Hematopoietic multipotent progenitor cell treated with erythropoietin and hydrocortisone succinate and interleukin-3 and kit ligand, for 17 days (in vitro differentiated cells): Measurements from ENCODE around the gene ACE.
"Not testable (repeated sequence)": the region's sequence is repeated elsewhere in the genome, so short reads cannot be mapped to it uniquely, and the experiment has no call there.

Source experiments
- DNase-seq: peaks from one replicate; pipeline ENCODE4 v3.0.0-alpha.2; 2015; ENCODE audit warnings: low spot score

ACE gene

DNA sequence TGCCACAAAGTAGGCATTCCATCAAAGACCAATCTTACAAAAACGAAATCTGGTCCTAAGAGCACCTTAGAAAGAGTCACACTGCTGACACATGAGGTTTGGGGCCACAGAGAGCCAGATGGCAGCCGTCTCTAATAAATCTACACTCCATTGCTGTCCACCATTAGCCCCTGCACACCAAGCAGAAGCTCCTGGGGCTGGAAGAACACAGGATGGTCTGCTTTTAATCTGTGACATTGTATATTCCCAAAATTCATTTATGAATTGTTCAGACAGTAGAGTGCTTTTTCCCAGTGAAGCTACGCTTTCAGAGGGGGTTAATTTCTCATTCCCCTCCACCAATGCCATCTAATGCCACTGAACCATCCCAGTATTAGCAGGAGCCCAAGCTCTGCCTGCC is 32.4 kb upstream of the ACE start:
- no peak for DNase-seq

DNA sequence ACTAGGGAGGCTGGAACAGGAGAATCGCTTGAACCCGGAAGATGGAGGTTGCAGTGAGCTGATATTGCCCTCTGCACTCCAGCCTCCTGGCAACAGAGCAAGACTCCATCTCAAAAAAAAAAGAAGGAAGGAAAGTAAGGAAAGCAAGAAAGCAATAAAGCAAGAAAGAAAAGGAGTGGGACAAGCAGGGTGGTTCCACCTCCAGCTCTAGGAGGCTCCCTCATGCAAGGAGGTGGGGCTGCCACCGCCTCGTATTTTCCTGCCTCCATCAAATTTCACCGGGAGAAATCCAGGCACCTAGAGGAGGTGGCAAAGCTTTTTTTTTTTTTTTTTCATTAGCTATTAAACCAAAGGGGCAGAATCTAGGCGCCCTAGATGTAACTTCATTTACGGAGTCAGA is 31.8 kb upstream of the ACE start:
- DNase-seq: no peak

DNA sequence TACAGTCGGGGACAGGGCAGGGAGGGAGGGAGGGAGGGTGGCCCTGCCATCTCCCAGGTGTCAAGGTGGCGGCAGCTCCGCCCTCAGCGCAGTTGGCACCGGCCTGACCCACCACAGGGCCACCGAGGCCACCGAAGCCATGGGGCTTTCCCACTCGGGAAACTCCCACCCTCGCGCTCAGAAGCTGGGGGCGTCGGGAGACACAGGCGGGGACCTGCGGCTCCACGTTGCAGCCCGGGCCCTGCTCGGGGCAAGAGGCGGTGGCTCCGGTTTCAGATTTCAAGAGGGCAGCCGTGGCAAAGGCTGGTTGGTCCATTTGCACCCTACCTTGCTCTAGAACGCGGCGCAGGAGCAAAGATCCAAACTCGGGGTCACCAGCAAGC is 31.3 kb upstream of the ACE start:
- DNase-seq: no peak

DNA sequence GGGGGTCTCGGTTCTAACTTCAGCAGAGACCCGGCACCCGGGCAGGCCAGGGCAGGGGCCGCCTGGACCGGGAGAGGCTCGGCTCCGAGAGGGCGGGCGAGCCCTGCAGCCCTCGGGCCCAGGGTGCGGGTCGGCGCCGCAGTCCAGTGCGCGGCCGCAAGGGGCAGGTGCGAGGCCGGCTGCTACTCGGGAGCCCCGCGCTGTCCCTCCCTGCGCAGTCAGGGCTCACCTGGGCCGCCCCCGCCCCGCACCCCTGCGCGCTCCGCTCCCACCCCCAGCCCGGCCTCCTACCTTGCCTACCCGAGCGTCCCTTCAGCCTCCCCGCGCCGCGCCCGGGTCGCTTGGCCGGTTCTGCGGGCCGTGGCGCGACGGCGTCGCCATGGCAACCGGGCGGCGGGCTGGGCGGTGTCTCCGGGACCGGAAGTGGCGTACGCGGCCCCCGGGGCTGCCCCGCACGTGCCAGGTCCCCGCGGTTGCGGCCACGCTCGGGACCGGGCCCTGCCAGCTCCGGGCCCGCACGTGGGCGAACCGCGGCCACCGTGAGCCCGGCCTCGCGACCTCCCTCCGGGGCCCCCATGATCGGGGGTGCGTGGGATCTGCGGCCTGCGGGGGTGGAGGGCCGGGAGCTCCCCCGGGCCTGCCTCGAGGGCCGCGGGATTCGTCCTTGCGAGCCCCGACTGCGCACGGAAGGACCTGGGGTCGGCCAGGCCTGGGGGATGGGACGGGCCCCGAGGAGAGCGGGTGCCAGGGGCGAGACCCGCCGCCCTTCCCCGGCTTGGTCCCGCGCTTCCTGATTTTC is 30.7 kb upstream of the ACE start, which contains the start of gene CYB561:
Gene CYB561, minus strand, starts transcription at position 353 of the 799 bp plus-strand sequence. CDS start 8,759 bp downstream, outside the sequence.
- peak; percentile 59 for DNase-seq

DNA sequence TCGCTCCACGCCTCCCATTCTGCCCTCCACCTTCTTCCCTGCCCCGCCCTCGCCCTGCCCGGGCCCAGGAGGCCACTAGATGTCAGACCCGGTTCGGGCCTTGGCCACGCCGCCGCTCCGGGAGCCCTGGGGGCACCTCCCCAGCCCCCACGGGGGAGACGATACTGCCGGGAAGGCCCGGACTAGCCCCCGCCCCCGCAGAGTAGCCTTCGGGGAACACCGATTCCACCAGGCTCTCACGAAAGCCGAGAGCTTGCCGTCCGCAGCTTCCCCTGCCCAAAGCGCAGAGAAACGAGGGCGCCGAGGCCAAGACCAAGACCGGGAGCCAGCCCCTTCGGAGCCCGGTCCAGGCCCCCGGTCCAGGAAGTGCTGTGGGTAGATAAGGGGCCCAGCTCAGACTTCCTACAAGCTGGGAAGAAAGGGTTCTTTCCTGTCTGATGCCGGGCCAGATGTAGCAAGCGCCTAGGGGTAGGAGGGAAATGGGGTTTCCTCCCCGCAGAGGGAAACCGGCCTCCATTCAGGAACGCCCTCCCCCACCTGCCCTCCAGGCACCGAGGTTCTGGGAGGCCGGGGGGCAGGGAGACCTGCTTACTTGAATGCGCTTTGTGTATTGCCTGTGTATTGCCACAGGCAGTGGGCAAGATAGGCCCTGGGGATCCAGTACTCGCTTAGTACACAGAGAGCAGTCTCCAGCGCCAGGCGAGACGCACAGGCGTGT is 29.9 kb upstream of the ACE start:
- no peak for DNase-seq

DNA sequence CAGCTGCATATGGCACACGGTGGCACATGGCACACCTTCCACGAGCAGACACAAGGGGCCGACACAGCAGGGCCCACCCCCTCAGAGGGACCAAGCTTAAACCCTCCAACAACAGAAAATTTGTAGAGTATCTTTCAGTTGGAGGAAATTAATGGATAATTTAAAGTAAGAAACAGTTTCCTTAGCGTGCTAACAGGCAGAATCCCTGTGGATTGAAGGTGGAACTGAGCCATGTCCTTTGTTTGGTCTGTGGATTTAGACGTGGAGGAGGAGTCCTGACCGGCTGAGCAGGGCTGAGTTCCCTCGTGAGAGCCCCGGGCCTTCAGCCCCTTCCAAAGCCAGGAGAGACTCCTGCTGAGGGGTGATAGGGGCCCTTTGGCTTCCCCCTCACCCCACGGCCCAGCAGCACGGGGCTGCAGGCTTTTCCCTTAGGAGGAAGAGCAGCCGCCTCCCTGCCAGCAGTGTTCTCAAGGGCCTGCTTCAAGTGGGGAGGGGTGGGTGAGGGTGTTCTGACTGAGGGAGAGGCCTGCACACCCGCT is 29.3 kb upstream of the ACE start:
- DNase-seq: no peak

DNA sequence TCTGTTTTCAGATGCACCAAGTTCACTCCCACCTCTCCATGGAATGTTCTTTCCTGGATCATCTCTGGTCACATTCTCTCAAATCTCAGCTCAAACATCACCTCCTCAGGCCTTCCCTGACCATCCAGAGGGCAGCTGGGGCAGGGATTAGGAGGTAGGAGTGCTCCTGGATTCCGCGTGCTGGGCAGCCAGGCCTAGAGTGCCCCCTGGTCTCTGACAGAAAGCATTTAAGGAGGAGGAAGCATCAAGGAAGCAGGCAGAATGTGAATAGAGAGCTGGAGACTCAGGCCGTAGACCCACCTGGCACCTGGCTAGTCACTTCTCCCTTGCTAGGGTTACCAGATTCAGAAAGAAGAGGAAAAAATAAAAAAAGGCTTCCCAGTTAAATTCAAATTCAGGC is 28.2 kb upstream of the ACE start:
- no peak for DNase-seq

DNA sequence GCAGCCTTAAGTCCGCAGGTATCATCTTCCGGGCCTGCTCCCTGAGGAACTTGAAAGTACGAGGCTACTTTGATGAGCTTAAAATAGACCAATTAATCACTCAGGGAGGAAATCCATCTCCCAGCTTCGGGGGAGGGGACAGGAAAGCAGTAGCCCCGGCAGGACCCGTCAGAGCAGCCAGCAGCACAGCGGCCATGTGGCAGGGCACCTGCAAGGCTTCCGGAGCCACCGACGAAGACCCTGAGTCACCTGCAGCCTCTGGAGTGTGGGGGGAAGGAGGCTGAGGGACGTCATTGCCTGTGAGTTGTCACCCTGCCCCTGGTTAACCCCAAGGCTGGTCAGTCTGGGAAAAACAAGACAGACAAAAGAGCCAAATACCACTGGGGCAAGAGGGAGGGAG is 26.3 kb upstream of the ACE start:
- no peak for DNase-seq

DNA sequence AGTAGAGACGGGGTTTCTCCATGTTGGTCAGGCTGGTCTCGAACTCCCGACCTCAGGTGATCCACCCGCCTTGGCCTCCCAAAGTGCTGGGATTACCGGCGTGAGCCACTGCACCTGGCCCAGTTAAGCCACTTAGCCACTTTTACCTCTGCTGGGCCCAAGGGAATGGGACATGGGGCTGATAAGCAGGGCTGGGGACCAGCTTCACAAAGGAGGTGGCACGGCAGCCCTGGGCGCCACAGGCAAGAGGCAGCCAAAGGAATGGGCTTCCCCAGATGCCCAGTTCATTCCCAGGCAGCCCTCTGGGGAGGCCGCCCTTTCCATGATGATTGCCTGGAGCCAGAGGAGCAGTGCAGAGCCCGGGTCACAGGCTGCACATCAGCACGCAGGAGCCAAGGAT is 25.7 kb upstream of the ACE start:
- DNase-seq: no peak

DNA sequence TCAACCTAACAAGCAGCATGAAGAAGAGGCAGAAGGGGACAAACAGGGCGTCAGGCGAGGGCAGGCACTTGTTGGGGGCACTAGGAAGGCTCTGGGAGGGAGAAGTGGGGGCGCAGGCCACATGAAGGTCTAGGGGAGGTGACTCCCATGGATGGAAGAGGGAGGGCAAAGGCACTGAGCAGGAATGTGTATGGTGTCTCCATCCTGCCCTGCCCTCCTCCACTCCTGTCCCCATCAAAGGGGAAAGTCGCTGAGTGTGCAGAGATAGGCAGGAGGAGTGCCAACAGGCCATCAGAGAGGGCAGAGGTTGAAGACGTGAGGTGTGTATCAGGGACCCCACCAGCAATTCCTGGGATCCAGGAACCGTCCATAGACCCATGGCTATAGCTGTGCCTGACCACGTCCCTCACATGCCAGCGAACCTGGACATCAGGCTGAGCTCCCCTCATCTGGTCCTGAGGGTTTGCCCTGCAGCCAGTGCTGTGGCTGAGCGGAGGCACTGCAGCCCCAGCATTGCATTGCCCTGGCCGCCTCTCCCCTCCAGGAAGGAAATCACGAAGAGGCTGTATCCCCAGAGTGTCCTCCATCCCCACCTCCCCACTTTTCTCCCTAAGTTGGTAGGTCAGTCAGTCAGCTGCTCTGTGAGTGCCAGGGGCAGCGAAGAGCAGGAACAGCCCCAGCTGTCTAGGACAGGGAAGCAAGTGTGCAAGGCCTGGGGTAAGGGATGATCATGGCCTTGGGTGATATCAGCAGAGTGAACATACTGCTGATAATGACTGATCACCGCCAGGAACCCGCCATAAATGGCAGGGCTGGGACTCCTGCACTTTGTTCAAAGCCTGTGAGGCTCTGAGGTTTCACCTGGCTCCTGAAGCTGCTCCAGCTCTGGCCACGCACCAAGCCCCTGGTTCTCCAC is 24.6 kb upstream of the ACE start:
- no peak for DNase-seq

DNA sequence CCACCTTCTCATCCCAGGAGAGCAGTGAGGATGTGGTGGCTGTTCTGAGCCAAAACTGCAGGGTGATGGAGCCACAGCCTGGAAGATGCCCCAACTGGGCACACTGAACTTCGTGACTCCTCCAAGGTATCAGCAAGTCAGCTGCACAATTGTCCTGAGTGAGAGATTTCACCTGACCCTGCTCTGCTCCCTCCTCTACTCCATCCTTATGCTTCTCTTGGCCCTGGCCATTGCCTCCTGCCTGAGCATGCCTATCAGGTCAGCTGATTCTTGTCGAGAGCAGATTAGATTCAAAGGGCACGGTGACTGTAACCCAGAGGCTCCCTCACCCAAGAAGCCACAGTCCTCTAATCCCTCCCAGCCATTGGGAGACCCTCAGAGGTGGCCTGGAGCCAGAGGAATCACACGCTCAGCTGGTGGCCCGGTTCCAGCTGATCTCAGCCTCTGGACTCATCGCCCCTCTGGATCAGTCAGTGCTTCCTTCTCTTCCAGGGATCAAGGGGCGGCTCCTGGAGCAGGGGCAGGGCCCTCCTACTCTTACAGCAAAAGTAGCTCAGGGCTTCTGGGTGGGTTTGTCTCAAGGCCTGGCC is 23.8 kb upstream of the ACE start:
- DNase-seq: no peak

DNA sequence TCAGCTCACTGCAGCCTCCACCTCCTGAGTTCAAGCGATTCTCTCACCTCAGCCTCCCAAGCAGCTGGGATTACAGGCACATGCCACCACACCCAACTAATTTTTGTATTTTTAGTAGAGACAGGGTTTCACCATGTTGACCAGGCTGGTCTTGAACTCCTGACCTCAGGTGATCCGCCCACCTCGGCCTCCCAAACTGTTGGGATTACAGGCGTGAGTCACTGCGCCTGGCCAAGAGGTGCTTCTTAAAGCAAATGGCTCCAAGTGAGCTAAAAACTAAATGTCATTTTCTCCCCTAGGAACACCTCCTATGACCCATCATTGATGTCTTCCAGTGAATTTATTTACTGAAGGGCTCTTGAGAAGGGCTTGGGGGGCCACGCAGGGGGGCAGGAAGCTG is 22.5 kb upstream of the ACE start:
- not testable (repeated sequence) for DNase-seq

DNA sequence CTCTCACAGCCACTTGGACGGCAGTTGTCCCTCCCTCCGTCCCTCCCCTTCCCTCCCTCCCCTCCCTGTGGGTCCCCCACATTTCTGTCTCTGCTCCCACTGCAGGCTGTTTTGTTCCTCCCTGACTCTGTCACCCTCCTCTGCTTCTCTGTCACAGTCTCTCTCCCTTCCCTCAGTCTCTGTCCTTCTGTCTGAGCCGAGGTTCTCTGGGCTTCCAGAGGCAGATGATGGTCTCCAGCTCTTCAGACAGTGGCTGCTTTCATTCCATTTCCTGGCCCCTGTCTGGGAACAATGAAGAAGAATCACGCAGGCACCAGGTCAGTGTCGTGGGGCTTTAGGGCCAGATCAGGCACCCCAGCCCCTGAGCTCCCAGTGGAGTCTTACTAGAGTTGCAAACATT is 21.9 kb upstream of the ACE start:
- no peak for DNase-seq

DNA sequence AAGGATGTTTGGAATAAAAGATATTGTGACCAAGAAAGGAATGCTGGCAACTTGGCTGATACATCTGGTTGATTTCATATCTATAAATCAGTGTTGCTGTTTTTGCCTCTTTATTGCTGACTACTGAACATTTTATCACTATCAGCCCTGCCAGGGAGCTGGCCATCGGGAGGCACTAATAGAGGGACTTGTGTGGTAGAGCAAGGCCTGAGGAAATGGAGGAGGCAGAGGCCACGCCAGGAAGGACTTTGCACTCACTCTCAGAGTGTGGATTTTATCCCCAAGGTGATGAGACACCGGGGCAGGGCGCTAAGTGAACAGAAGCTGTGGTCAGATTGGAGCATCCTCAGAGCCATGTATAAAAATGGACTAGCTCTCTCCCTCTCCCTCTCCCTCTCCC is 21.4 kb upstream of the ACE start:
- no peak for DNase-seq

DNA sequence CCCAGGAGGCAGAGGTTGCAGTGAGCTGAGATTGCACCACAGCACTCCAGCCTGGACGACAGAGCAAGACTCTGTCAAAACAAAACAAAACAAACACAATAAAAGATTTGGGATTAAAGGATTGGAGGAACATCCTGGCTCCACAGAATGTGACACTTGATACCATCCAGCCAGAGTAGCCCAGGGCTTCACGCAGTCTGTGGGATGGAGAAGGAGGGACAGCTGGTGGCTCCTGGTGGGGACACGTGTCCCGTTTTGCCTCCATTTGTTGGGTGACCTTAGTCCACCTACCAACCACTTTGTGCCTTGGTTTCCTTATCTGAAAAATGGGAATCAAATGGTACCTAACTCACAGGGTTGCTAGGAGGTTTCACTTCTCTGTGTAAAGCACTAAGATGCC is 18.4 kb upstream of the ACE start:
- no peak for DNase-seq

DNA sequence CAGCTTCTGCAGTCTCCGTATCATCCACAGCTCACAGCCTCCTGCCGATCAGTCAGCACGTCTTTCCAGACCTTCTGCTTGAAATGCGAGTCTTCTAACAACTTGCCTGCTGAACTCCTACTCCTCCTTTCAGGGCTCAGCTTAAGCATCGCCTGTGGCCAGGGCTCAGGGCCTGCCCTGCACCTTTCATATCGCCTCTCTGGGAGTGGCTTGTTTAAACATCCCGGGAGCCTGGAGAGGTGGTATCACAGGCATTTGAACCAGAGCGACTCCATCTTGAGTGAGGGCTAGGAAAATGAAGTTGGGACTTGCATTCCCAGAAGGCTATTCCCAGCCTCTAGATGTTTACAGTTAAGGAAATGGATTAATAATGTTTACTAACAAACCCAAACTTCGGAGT is 16.8 kb upstream of the ACE start:
- no peak for DNase-seq

DNA sequence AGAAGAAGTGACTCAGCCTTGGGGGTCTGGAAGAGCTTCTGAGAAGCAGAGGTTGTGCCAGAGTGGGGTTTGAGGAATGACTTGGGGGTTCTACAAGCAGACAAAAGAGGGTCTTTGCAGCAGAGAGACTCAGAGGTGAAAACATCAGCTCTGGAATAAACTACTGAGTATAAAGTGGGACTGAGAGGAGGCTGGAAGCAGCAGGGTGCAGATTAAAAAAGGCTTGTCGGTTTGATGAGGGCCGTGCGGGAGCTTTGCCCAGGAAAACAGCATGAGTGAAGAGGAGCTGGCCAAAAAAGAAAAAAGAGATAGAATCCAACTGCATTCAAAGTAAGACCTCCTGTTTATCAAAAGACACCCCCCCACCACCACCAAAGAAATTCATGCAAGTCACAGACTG is 13.1 kb upstream of the ACE start:
- no peak for DNase-seq

DNA sequence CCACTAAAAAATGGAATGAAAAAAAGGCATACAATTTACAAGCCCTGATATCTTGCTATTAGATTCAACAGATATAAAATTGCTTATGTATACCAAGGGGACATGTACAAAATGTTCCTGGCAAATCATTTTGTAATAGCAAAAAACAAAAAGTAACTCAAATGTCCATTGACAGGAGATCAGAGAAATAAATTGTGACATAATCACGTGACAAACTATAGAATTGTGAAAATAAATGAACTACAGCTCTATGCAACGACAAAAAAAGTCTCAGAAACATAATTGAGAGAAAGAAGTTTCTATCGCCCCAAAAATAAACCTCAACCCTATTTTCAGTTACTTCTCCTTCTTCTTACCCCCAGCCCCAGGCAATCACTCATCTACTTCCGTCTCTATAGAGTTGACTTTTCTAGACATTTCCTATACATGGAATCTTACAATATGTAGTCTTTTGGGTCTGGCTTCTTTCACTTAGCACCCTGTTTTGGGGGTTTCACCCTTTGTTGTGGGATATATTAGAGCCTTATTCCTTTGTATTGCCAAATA is 12.1 kb upstream of the ACE start:
- DNase-seq: no peak

DNA sequence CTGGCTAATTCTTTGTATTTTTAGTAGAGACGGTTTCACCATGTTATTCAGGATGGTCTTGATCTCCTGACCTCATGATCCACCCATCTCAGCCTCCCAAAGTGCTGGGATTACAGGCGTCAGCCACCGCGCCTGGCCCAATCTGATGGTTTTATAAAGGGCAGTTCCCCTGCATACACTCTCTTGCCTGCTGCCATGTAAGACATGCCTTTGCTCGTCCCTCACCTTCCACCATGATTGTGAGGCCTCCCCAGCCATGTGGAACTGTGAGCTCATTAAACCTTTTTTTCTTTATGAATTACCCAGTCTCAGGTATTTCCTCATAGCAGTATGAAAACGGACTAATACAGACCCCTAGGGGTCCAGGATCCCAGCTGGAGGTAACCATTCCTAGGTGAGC is 8.8 kb upstream of the ACE start:
- not testable (repeated sequence) for DNase-seq

DNA sequence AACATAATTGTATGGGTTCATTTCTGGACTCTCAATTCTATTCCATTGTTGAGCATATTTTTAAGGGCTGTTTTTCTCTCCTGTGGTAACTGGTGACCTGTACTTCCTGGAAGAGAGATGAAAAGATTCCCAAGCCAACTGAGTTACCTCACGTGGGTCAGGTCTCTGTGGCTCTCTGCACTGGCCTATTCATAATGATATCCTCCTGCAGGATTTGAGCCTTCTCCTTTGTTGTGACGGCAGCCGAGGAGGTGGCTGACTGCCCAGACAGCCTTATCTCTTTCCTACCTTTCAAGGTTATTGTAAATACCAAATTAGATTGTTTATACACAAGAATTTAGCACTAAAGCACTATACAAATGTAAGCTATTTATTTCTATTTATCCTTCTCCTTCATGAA is 2.7 kb upstream of the ACE start:
- DNase-seq: no peak

DNA sequence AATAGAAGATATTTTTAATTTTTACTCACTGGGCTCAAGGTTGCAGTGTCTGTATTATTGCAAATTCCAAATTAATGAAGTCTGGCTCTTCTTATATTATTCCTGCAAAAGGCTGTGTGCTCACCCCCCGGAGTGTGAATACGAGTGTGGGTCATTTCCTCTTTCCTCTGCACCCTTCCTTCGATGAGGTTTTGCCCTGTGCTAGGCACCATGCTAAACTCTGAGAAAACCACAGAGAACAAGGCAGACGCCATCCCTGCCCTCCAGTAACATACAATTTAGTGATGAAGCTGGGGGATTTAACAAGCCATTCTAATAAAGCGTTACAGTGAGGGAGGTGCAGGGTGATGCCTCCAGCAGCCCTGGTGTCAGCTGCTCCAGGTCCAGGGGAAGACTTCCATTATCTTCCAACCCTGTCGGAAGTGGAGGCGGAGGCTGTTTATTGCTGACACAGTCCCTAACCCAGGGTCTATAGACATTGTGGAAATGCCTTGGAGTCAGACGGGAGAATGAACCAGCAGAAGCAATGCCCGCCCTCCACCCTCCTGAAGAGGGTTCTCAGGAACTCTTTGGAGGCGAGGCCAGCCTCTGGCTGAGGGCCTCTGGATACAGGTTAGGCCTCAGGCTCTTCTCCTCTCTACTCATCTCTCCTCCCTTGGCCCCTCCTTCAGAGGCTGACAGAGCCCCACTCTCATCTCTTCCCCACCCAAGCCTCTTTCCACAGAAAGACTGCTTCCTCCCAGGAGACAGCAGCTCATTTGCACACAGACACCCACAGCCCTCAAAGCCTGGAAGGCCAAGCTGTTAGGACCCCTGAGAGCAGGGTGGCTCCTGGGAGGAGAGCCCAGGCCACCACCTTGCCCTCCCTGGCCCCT is 2.0 kb upstream of the ACE start:
- no peak for DNase-seq
